Kasumi-1 (cell line): ENCODE measurements around the gene IARS2.
"Not testable (repeated sequence)": the region's sequence is repeated elsewhere in the genome, so short reads cannot be mapped to it uniquely, and the experiment has no call there.

Experiments
- DNase-seq, 2 experiments: peaks; one replicate each; lab custom pipeline; 2025; lab: John Stamatoyannopoulos, UW

Gene IARS2

GRCh38 chr1:220094016-220094911 is at the start of gene IARS2:
TSS of gene IARS2 (plus strand) at chr1:220094132. CDS start at chr1:220094217, 85 bp downstream.
- DNase-seq = peak; percentile 83 to 87

GRCh38 chr1:220044678-220045355 is 49.1 kb upstream of the IARS2 start:
- DNase-seq = peak; percentile 22 to 32

GRCh38 chr1:220045356-220046051 is 48.4 kb upstream of the IARS2 start:
- peak; percentile 25 to 47 for DNase-seq

- DNase-seq = peak; percentile 95 to 96
These were observed 47.6 kb upstream of the IARS2 start, which contains the start of gene EPRS1 for GRCh38 chr1:220046052-220046930. TSS of gene EPRS1 (minus strand) at chr1:220046505. CDS start at chr1:220046388, 117 bp downstream.

GRCh38 chr1:220056374-220056773 is 37.6 kb upstream of the IARS2 start:
- DNase-seq = no peak

GRCh38 chr1:220060876-220061275 is 33.1 kb upstream of the IARS2 start:
- DNase-seq = no peak

GRCh38 chr1:220062629-220063028 is 31.3 kb upstream of the IARS2 start:
- DNase-seq = no peak

- DNase-seq = no peak
These were observed 26.4 kb upstream of the IARS2 start for GRCh38 chr1:220067269-220068204.

- no peak for DNase-seq
These were observed 16.8 kb upstream of the IARS2 start for GRCh38 chr1:220076861-220077762.

GRCh38 chr1:220077887-220078286 is 16.0 kb upstream of the IARS2 start:
- no peak for DNase-seq

- DNase-seq = no peak
These were observed 9.5 kb upstream of the IARS2 start for GRCh38 chr1:220084460-220084859.

GRCh38 chr1:220086261-220086686 is 7.7 kb upstream of the IARS2 start:
- DNase-seq = peak; percentile 26 to 27

GRCh38 chr1:220089650-220090556 is 4.0 kb upstream of the IARS2 start, which contains the start of gene BPNT1:
TSS of gene BPNT1 (minus strand) at chr1:220089788. CDS start at chr1:220079846, 9,942 bp downstream.
- DNase-seq = peak; percentile 91 to 94

GRCh38 chr1:220092694-220093093 is 1.2 kb upstream of the IARS2 start:
- DNase-seq = no peak

GRCh38 chr1:220093361-220094015 is 444 bp upstream of the IARS2 start:
- no peak for DNase-seq

- DNase-seq = no peak
These were observed 5.9 kb downstream of the IARS2 start for GRCh38 chr1:220099826-220100225.

- not testable (repeated sequence) for DNase-seq
These were observed 16.5 kb downstream of the IARS2 start for GRCh38 chr1:220110473-220110872.
